Measurements from ENCODE around the gene HERC2.
"Not testable (repeated sequence)": the region's sequence is repeated elsewhere in the genome, so short reads cannot be mapped to it uniquely, and the experiment has no call there.

HERC2 gene

DNA sequence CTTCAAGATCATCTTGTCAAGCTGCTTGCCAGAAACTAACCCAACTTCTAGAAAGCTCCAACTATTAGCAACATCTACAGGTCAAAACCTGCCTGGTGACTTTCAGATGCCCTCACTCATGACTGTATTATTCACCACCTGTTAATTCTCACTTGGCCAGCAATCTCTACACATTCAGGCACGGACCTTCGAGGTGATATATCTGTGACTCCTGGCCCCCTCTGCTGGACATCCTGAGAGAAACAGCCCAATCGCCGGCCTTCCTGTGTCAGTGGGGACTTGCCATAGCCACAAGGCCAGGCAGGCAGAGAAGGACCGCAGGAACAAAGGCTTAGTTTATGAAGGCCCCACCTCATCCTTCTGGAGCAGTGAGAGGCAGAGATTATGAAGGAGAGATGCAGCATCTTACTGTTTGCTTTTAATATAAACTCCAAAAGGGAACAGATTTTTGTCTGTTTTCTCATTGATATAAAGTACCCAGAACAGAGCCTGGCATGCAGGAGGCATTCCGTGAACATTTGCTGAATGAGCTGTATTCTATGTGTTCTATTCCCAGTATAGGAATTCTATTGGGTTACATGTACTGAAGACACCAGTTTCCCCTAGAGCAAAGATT lies 198.5 kb downstream of the HERC2 start:
- no peak overlapping the region for H3K4me3 ChIP-seq (ENCODE audit: low read depth, low read length)
- peak; percentile 69 for DNase-seq (ENCODE audit: low read depth)
- TF ChIP-seq, protein P1, sequence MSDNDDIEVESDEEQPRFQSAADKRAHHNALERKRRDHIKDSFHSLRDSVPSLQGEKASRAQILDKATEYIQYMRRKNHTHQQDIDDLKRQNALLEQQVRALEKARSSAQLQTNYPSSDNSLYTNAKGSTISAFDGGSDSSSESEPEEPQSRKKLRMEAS (IDR thresholded peaks at IDR 0.05; ENCODE audit: low read depth, low read length) = no peak
- TF ChIP-seq, protein P2, sequence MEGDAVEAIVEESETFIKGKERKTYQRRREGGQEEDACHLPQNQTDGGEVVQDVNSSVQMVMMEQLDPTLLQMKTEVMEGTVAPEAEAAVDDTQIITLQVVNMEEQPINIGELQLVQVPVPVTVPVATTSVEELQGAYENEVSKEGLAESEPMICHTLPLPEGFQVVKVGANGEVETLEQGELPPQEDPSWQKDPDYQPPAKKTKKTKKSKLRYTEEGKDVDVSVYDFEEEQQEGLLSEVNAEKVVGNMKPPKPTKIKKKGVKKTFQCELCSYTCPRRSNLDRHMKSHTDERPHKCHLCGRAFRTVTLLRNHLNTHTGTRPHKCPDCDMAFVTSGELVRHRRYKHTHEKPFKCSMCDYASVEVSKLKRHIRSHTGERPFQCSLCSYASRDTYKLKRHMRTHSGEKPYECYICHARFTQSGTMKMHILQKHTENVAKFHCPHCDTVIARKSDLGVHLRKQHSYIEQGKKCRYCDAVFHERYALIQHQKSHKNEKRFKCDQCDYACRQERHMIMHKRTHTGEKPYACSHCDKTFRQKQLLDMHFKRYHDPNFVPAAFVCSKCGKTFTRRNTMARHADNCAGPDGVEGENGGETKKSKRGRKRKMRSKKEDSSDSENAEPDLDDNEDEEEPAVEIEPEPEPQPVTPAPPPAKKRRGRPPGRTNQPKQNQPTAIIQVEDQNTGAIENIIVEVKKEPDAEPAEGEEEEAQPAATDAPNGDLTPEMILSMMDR (IDR thresholded peaks at IDR 0.05; ENCODE audit: low read depth, low read length) = peak; percentile 71

DNA sequence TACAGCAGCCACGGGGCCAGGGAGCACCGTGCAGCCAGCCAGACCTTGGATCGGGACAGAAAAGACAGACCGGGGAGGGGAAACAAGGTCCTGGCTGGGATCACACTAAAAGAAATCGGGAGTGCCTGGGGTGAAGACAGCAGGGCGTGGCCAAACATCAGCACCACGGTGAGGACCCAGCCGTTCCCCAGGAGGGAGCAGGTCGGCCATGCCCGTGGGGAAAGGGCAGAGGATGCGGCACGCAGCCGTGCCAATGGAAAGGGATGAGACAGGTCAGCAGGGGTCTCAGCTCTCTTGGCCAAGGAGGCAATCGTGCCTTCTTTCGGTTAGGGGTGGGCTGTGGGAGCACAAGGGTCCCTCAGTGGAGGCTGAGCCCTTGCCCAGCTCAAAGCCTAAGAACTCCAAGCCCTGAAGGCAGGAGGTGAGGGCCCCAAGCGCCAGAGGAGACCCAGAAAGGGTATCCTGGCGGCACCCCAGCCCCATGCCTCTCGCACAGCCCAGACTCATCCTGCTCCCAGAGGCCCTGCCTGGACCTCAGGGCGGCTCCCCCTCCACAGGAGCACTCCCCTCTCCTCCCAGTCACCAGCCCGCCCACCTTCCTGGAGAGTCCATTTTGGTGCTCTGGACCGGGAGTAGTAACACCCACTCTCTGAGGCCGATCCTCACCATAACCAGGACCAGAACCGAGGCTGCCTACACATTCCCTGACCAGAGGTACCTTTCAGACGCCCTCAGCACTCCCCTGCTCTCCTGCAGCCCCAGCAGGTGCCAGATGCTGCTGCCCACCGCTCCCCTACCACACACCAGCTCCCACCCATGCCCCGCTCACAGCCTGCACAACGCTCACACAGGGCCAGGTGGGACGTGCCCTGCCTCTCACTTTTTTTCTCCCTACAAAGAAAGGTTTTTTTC lies 199.7 kb downstream of the HERC2 start:
- H3K4me3 ChIP-seq (ENCODE audit: low read depth, low read length) = no peak overlapping the region
- no peak for DNase-seq (ENCODE audit: low read depth)
- no peak for TF ChIP-seq MYC (IDR thresholded peaks at IDR 0.05; ENCODE audit: low read depth, low read length)
- TF ChIP-seq POLR2A (IDR thresholded peaks at IDR 0.05; ENCODE audit: extremely low read depth, insufficient read length) = no peak
- TF ChIP-seq, protein P1 (IDR thresholded peaks at IDR 0.05; ENCODE audit: low read depth, low read length) = no peak
- TF ChIP-seq, protein P2 (IDR thresholded peaks at IDR 0.05; ENCODE audit: low read depth, low read length) = no peak

DNA sequence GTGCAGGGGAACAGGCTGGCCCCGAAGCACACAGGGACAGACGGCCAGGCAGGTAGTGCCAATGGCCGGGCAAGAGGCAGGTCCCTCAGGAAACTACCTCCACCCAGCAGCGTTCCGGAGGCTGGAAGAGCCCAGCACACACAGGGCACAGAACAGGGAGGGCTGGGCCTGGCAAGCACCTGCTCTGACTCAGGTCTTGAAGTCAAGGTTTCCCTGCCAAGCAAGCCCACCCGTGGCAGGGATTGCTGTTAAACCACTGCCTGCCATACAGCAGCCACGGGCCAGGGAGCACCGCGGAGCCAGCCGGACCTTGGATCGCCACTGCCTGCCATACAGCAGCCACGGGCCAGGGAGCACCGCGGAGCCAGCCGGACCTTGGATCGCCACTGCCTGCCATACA lies 200.4 kb downstream of the HERC2 start:
- not testable (repeated sequence) for H3K4me3 ChIP-seq (ENCODE audit: low read depth, low read length); DNase-seq (ENCODE audit: low read depth)

DNA sequence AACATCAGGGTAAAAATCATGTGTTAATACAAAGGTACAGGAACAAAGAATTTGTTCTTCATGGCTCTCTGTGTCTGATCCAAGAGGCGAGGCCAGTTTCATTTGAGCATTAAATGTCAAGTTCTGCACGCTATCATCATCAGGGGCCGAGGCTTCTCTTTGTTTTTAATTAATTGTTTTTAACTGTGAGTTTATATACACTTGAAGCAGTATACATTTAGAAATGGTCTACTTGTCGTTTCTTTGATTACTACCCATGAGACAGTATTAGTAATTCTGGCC lies 201.7 kb downstream of the HERC2 start:
- no peak for DNase-seq (ENCODE audit: low read depth)
- no peak overlapping the region for H3K4me3 ChIP-seq (ENCODE audit: low read depth, low read length)
- TF ChIP-seq POLR2A (IDR thresholded peaks at IDR 0.05; ENCODE audit: extremely low read depth, insufficient read length) = no peak
- TF ChIP-seq, protein P1 (IDR thresholded peaks at IDR 0.05; ENCODE audit: low read depth, low read length) = no peak
- TF ChIP-seq MYC (IDR thresholded peaks at IDR 0.05; ENCODE audit: low read depth, low read length) = no peak
- TF ChIP-seq, protein P2 (IDR thresholded peaks at IDR 0.05; ENCODE audit: low read depth, low read length) = no peak

DNA sequence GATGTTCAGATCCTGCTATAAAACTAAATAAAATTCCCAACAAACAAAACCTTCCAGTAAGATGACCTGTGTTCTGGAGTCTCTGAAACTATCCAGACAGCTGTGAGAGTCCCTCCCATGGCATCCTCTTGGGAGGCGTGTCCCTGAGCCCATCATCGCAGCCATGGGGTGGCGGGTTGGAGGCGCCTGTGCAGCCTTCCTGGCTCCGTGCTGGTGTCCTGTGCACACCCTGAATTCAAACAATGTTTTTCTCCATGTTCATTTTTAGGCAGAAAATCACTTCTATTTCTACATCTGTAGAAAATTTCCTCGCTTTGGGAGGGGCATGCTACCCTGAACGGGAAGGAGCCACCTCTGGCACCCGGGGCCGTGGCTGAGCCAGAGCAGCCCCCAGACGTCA lies 203.4 kb downstream of the HERC2 start:
- H3K4me3 ChIP-seq (ENCODE audit: low read depth, low read length) = no peak overlapping the region
- no peak for DNase-seq (ENCODE audit: low read depth)
- no peak for TF ChIP-seq POLR2A (IDR thresholded peaks at IDR 0.05; ENCODE audit: extremely low read depth, insufficient read length)
- TF ChIP-seq, protein P1 (IDR thresholded peaks at IDR 0.05; ENCODE audit: low read depth, low read length) = no peak
- TF ChIP-seq, protein P2 (IDR thresholded peaks at IDR 0.05; ENCODE audit: low read depth, low read length) = no peak

DNA sequence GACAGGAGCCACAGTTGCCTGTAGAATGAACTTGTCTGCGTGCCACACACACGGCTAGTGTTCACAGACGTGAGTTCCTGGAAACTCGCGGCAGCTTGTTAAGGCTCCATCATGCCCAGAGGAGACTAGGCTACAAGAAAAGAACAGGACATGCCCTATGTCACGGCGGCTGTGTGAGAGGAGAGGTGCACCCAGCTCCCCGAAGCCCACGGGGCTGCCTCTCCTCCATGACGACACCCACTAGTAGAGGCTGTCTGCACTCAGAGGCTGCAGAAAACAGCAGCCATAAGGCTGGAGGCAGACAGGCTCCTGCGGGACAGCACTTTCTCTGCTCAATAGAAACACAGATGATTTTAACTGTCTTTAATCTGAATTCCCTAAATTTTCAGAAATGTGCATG lies 203.9 kb downstream of the HERC2 start:
- TF ChIP-seq POLR2A (IDR thresholded peaks at IDR 0.05; ENCODE audit: extremely low read depth, insufficient read length) = no peak
- TF ChIP-seq, protein P2 (IDR thresholded peaks at IDR 0.05; ENCODE audit: low read depth, low read length) = no peak
- TF ChIP-seq, protein P1 (IDR thresholded peaks at IDR 0.05; ENCODE audit: low read depth, low read length) = no peak
- no peak for TF ChIP-seq MYC (IDR thresholded peaks at IDR 0.05; ENCODE audit: low read depth, low read length)
- no peak overlapping the region for H3K4me3 ChIP-seq (ENCODE audit: low read depth, low read length)
- no peak for DNase-seq (ENCODE audit: low read depth)
